Upper lobe of left lung (tissue), 6 donors: Measurements from ENCODE around the gene PRDM16. TPM values are rescaled to one million over a fixed set of nuclear protein-coding genes. Genes with fewer than 3 reads are reported as not detected.

Source experiments
- ATAC-seq, 2 donors: fragments of 200-7000 bp; cut with Tn5 transposase; one replicate each; pipeline ENCODE4 v1.9.1; 2022; ENCODE audit warnings: mild to moderate bottlenecking in 2 of 2, moderate library complexity in 2 of 2; ENCODE audit not compliant: low FRiP score in 2 of 2
- DNase-seq, 2 donors: peaks; one replicate each; pipeline ENCODE4 v3.0.0-alpha.2; 2019 to 2020
- H3K27ac ChIP-seq, 4 donors: fragments of 200-600 bp; sonication (generic); one replicate each; pipeline ENCODE4 v1.5.1; 2016 to 2019
- H3K27me3 ChIP-seq, 4 donors: fragments of 200-600 bp; sonication (generic); one replicate each; pipeline ENCODE4 v1.5.1; 2017 to 2019
- H3K36me3 ChIP-seq, 4 donors: fragments of 200-600 bp; sonication (generic); one replicate each; pipeline ENCODE4 v1.5.1; 2016 to 2019
- H3K4me1 ChIP-seq, 4 donors: fragments of 200-600 bp; sonication (generic); one replicate each; pipeline ENCODE4 v1.5.1; 2018 to 2019
- H3K4me3 ChIP-seq, 4 donors: fragments of 200-600 bp; sonication (generic); one replicate each; pipeline ENCODE4 v1.5.1; 2017 to 2019; ENCODE audit warnings: mild to moderate bottlenecking in 2 of 4, moderate library complexity in 1 of 4
- H3K9me3 ChIP-seq, 4 donors: fragments of 200-600 bp; sonication (generic); one replicate each; pipeline ENCODE4 v1.5.1; 2018 to 2019
- CTCF ChIP-seq, 6 experiments: fragments of 450-650 bp in 4 of 6; fragments of 200-600 bp in 2 of 6; sonication (generic) in 2 of 6; IDR thresholded peaks; one replicate each; pipeline ENCODE4 v1.5.1; 2016 to 2019; ENCODE audit warnings: antibody characterized with exemption in 6 of 6
- EP300 ChIP-seq, 4 donors: sonication (generic); formaldehyde crosslinking; IDR thresholded peaks; one replicate each; pipeline ENCODE4 v1.5.1; 2017; ENCODE audit warnings: antibody characterized with exemption in 4 of 4, control low read depth in 2 of 4
- POLR2A ChIP-seq, 4 donors: fragments of 450-650 bp; IDR thresholded peaks; one replicate each; pipeline ENCODE4 v1.5.1; 2016 to 2017; ENCODE audit warnings: antibody characterized with exemption in 4 of 4, mild to moderate bottlenecking in 2 of 4
- POLR2AphosphoS5 ChIP-seq, 2 donors: sonication (generic); formaldehyde crosslinking; IDR thresholded peaks; one replicate each; pipeline ENCODE4 v1.5.1; 2017; ENCODE audit warnings: antibody characterized with exemption in 2 of 2
- WGBS, 2 donors: methylation state at CpG; one replicate each; pipeline ENCODE4 v1.1.5; 2017 to 2018; 5-methylcytosine and 5-hydroxymethylcytosine counted together
- total RNA-seq, 6 donors: library from RNA; depleted of rRNA in 4 of 6; stranded (reverse); fragments of >200 nt in 4 of 6; gene quantifications; one replicate each; pipeline versions ENCODE4 v1.1.0 to v1.2.1, GENCODE V29; 2016 to 2021
- donor health status: DM: no; HTN: no; CAD: no; lungs with moderate emphysema.
- donor health status: DM: no; HTN: yes; CAD: no; lungs with severe emphysema.

The PRDM16 gene
- total RNA-seq, 6 donors from 2014 or later, result 12.3 to 54.5 (median 21.2) TPM

GRCh38 chr1:3242408-3243260, 173.6 kb downstream of the PRDM16 start:
- 81 to 82% methylated on average over 31 to 35 of the region's 35 CpGs for WGBS, 2 donors
- Histone ChIP-seq H3K36me3 (no peaks in the 10 kb centered on the region), H3K4me3 (no peak overlapping the region), H3K4me1 (peaks cover 5 to 30% (median 17%) of the 10 kb centered on the region in 4 donors), H3K27ac (no peak overlapping the region), H3K27me3 (no peaks in the 10 kb centered on the region), H3K9me3 (no peaks in the 10 kb centered on the region)
- peak in 1 of 2 donors; percentile 65 for DNase-seq
- TF ChIP-seq POLR2A (IDR thresholded peaks at IDR 0.05), result no peak
- TF ChIP-seq POLR2AphosphoS5 (IDR thresholded peaks at IDR 0.05), result no peak
- TF ChIP-seq EP300 (IDR thresholded peaks at IDR 0.05), result no peak
- TF ChIP-seq CTCF (IDR thresholded peaks at IDR 0.05), result no peak
- no peak for ATAC-seq

GRCh38 chr1:3243304-3243703, 174.3 kb downstream of the PRDM16 start:
- DNase-seq (peak in 1 of 2 donors; percentile 61), ATAC-seq (no peak)
- TF ChIP-seq CTCF (IDR thresholded peaks at IDR 0.05) (no peak), POLR2A (IDR thresholded peaks at IDR 0.05) (no peak), POLR2AphosphoS5 (IDR thresholded peaks at IDR 0.05) (no peak), EP300 (IDR thresholded peaks at IDR 0.05) (no peak)
- Histone ChIP-seq H3K4me3 (no peak overlapping the region), H3K4me1 (peaks cover 2 to 25% (median 20%) of the 10 kb centered on the region in 4 donors), H3K36me3 (no peaks in the 10 kb centered on the region), H3K27me3 (no peaks in the 10 kb centered on the region), H3K9me3 (no peaks in the 10 kb centered on the region), H3K27ac (no peak overlapping the region)
- 82 to 86% methylated on average over 13 to 15 of the region's 15 CpGs for WGBS, 2 donors

- ATAC-seq (no peak), DNase-seq (peak in 1 of 2 donors; percentile 61)
- 73 to 79% methylated on average over 31 to 37 of the region's 37 CpGs for WGBS, 2 donors
- H3K36me3 ChIP-seq, result no peaks in the 10 kb centered on the region
- H3K4me1 ChIP-seq, result peaks cover 2 to 25% (median 16%) of the 10 kb centered on the region in 4 donors
- no peaks in the 10 kb centered on the region for H3K27me3 ChIP-seq
- H3K4me3 ChIP-seq, result no peak overlapping the region
- no peaks in the 10 kb centered on the region for H3K9me3 ChIP-seq
- TF ChIP-seq CTCF (IDR thresholded peaks at IDR 0.05), result no peak
- TF ChIP-seq POLR2AphosphoS5 (IDR thresholded peaks at IDR 0.05), result no peak
- no peak for TF ChIP-seq EP300 (IDR thresholded peaks at IDR 0.05)
- TF ChIP-seq POLR2A (IDR thresholded peaks at IDR 0.05), result no peak
- no peak overlapping the region for H3K27ac ChIP-seq
These were observed 175.3 kb downstream of the PRDM16 start for GRCh38 chr1:3244025-3244926.

GRCh38 chr1:3244927-3245315, 175.9 kb downstream of the PRDM16 start:
- H3K9me3 ChIP-seq, result no peaks in the 10 kb centered on the region
- 88% methylated on average over 7 of the region's 7 CpGs for WGBS, 2 donors
- DNase-seq (no peak), ATAC-seq (no peak)
- no peaks in the 10 kb centered on the region for H3K27me3 ChIP-seq
- H3K4me3 ChIP-seq, result no peak overlapping the region
- H3K4me1 ChIP-seq, result peaks cover 2 to 25% (median 16%) of the 10 kb centered on the region in 4 donors
- no peak overlapping the region for H3K27ac ChIP-seq
- TF ChIP-seq CTCF (IDR thresholded peaks at IDR 0.05) (no peak), POLR2A (IDR thresholded peaks at IDR 0.05) (no peak), POLR2AphosphoS5 (IDR thresholded peaks at IDR 0.05) (no peak), EP300 (IDR thresholded peaks at IDR 0.05) (no peak)
- no peaks in the 10 kb centered on the region for H3K36me3 ChIP-seq
